ENCODE data around the gene TMEM169.
"Not testable (repeated sequence)": the region's sequence is repeated elsewhere in the genome, so short reads cannot be mapped to it uniquely, and the experiment has no call there.

Gene TMEM169

DNA sequence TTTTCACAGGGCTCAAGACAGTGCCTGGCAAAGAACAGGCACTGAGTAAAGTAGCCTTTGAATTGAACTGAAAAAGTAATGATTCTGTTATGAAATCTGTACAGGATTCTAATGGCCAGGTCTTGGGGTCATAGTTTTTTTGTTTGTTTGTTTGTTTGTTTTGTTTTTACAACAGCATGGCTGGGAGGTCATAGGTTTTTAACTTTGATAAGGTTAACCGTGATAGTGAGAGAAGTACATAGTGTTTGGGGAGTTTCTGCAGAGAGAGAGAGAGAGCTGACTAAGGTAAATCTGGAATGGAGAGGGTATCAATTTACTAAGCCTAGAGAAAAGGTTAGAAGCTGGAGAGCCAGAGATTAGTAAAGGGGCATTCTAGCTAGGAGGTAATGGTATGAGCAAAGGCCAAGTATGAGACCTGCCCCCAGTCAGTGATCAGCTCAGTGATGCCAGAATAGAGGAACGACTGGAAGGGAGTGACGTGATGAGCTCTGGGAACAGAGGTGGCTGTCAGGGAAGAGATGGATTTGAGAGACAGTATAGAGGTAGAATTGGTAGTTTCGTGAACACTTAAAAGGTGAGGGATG is 53.3 kb downstream of the TMEM169 start:
- no peak for DNase-seq

DNA sequence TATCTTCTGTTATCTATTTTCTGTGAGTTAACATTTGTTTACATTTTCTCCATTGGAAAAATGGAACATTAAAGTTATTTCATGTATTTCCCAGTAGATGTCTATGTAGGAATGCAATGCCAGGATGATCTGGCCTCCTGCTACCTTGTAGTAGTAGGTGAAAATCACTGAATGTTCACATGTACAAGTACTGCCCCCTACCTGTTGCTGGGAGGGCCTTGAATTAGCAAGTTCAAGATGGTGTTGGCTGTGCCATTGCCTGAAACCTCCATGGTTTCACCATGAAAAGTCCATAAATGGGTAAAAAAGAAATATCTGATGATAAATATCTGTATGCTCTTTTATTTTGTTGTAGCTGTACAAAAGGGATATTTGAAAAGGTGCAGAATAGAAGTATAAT is 58.2 kb downstream of the TMEM169 start:
- no peak for DNase-seq

GRCh38 chr2:216141516-216141915 is 59.8 kb downstream of the TMEM169 start:
- not testable (repeated sequence) for DNase-seq

DNA sequence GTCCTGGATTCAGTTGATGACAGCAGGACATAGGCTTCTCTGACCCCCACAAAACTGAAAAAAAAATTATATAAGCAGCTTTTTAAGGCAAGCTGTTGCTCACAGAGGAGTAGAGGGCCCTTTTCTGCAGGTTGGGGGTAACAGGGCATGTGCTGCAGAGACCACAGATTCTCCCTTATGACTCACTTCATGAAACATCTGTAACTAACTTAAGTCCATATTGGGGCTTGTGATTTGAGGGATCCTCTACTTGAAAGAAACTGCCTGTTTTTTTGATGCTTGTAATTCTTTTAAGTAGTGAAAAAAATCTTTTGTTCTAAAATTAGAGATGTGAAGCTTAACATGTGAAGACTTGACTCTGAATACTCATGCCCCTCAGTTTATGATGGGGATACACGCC is 60.8 kb downstream of the TMEM169 start:
- DNase-seq: no peak

GRCh38 chr2:216144372-216144771 is 62.7 kb downstream of the TMEM169 start:
- no peak for DNase-seq

GRCh38 chr2:216144857-216145256 is 63.1 kb downstream of the TMEM169 start:
- no peak for DNase-seq

GRCh38 chr2:216146573-216146972 is 64.9 kb downstream of the TMEM169 start:
- no peak for DNase-seq

- DNase-seq: no peak
Measured at GRCh38 chr2:216147172-216148131, 65.7 kb downstream of the TMEM169 start.

DNA sequence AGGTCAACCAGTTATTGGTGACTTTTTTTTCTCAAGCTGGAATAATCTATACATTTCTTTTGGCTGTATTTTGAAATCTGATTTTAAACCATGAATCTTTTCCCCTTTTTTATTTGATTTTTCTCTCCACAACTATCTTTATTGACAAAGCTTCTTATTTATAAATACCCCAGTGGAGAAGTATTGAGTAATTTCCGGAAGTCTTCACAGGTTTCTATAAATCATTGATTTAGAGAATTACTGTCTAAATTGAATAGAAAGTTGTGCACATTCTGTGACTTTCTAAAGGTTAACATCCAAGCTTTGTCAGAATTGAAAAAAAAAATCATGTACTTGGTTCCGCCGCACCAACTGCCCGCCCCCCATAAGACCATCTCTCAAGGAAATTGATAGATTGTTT is 67.3 kb downstream of the TMEM169 start:
- DNase-seq: no peak

DNA sequence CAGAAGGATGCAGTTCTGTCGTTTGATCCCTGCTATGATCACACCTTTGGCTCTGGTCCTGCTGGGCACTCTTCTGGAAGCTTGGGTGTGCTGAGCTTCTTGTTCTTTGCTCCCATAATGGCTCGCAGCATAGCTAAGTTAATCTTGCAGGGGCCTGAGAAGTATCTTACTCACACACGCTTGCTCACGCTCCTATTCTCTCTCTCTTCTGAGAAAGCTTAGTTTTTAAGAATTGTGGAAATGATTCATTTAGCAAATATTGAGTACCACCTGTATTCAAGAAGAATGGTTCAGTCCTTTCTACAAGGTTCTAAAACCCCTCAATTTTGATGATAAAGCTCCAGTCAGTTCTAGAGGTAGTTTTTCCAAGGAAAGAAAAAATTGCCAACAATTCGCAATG is 68.0 kb downstream of the TMEM169 start:
- peak; percentile 1 for DNase-seq

- no peak for DNase-seq
Measured at GRCh38 chr2:216151313-216152025, 69.8 kb downstream of the TMEM169 start.
